ENCODE measurements around the gene PEX16. TPM values are rescaled to one million over a fixed set of nuclear protein-coding genes. Genes with fewer than 3 reads are reported as not detected.

The PEX16 gene
- polyA plus RNA-seq, 1 donor, result 22.6 TPM

- H3K36me3 ChIP-seq (ENCODE audit: control insufficient read depth, insufficient read depth, low read length), result peaks cover 43% of the 10 kb centered on the region
- no peaks in the 10 kb centered on the region for H3K9me3 ChIP-seq (ENCODE audit: control insufficient read depth, low read depth, low read length)
- no peak overlapping the region for H3K27ac ChIP-seq (ENCODE audit: low read length)
- WGBS (ENCODE audit: insufficient coverage, low lambda C conversion rate), result no CpG with 5 or more reads among the region's 10 CpGs
- H3K27me3 ChIP-seq (ENCODE audit: control insufficient read depth, insufficient read depth, low read length), result no peaks in the 10 kb centered on the region
- H3K4me3 ChIP-seq (ENCODE audit: low read length), result no peak overlapping the region
- DNase-seq, result no peak
- peaks cover 5% of the 10 kb centered on the region for H3K4me1 ChIP-seq (ENCODE audit: control insufficient read depth, insufficient read depth, low read length)
Measured at GRCh38 chr11:45931739-45932138, 14.1 kb upstream of the PEX16 start.

GRCh38 chr11:45930951-45931570, 13.4 kb upstream of the PEX16 start:
- H3K4me3 ChIP-seq (ENCODE audit: low read length), result no peak overlapping the region
- no peaks in the 10 kb centered on the region for H3K9me3 ChIP-seq (ENCODE audit: control insufficient read depth, low read depth, low read length)
- no peak overlapping the region for H3K27ac ChIP-seq (ENCODE audit: low read length)
- H3K36me3 ChIP-seq (ENCODE audit: control insufficient read depth, insufficient read depth, low read length), result peaks cover 38% of the 10 kb centered on the region
- no peak for DNase-seq
- 100% methylated on average over 1 of the region's 8 CpGs for WGBS (ENCODE audit: insufficient coverage, low lambda C conversion rate)
- H3K4me1 ChIP-seq (ENCODE audit: control insufficient read depth, insufficient read depth, low read length), result peaks cover 5% of the 10 kb centered on the region
- no peaks in the 10 kb centered on the region for H3K27me3 ChIP-seq (ENCODE audit: control insufficient read depth, insufficient read depth, low read length)

GRCh38 chr11:45930031-45930794, 12.5 kb upstream of the PEX16 start:
- Histone ChIP-seq H3K27ac (ENCODE audit: low read length) (no peak overlapping the region), H3K9me3 (ENCODE audit: control insufficient read depth, low read depth, low read length) (no peaks in the 10 kb centered on the region), H3K4me1 (ENCODE audit: control insufficient read depth, insufficient read depth, low read length) (peaks cover 5% of the 10 kb centered on the region), H3K4me3 (ENCODE audit: low read length) (no peak overlapping the region), H3K36me3 (ENCODE audit: control insufficient read depth, insufficient read depth, low read length) (peaks cover 30% of the 10 kb centered on the region), H3K27me3 (ENCODE audit: control insufficient read depth, insufficient read depth, low read length) (no peaks in the 10 kb centered on the region)
- no CpG with 5 or more reads among the region's 14 CpGs for WGBS (ENCODE audit: insufficient coverage, low lambda C conversion rate)
- DNase-seq, result peak in 1 of 2 donors; percentile 48

GRCh38 chr11:45929486-45930030, 11.9 kb upstream of the PEX16 start:
- Histone ChIP-seq H3K36me3 (ENCODE audit: control insufficient read depth, insufficient read depth, low read length) (peaks cover 24% of the 10 kb centered on the region), H3K4me3 (ENCODE audit: low read length) (no peak overlapping the region), H3K27ac (ENCODE audit: low read length) (no peak overlapping the region), H3K9me3 (ENCODE audit: control insufficient read depth, low read depth, low read length) (no peaks in the 10 kb centered on the region), H3K4me1 (ENCODE audit: control insufficient read depth, insufficient read depth, low read length) (peaks cover 5% of the 10 kb centered on the region), H3K27me3 (ENCODE audit: control insufficient read depth, insufficient read depth, low read length) (peaks cover 1% of the 10 kb centered on the region)
- DNase-seq, result peak in 1 of 2 donors; percentile 42
- no CpG with 5 or more reads among the region's 10 CpGs for WGBS (ENCODE audit: insufficient coverage, low lambda C conversion rate)

GRCh38 chr11:45928535-45929215, 11.0 kb upstream of the PEX16 start:
- H3K36me3 ChIP-seq (ENCODE audit: control insufficient read depth, insufficient read depth, low read length), result peaks cover 15% of the 10 kb centered on the region
- peaks cover 8% of the 10 kb centered on the region for H3K27me3 ChIP-seq (ENCODE audit: control insufficient read depth, insufficient read depth, low read length)
- DNase-seq, result no peak
- H3K4me1 ChIP-seq (ENCODE audit: control insufficient read depth, insufficient read depth, low read length), result peaks cover 5% of the 10 kb centered on the region
- H3K27ac ChIP-seq (ENCODE audit: low read length), result no peak overlapping the region
- WGBS (ENCODE audit: insufficient coverage, low lambda C conversion rate), result no CpG with 5 or more reads among the region's 13 CpGs
- H3K4me3 ChIP-seq (ENCODE audit: low read length), result no peak overlapping the region
- no peaks in the 10 kb centered on the region for H3K9me3 ChIP-seq (ENCODE audit: control insufficient read depth, low read depth, low read length)

- H3K27me3 ChIP-seq (ENCODE audit: control insufficient read depth, insufficient read depth, low read length), result peaks cover 15% of the 10 kb centered on the region
- no peak for DNase-seq
- H3K4me1 ChIP-seq (ENCODE audit: control insufficient read depth, insufficient read depth, low read length), result peaks cover 5% of the 10 kb centered on the region
- H3K27ac ChIP-seq (ENCODE audit: low read length), result no peak overlapping the region
- no peaks in the 10 kb centered on the region for H3K9me3 ChIP-seq (ENCODE audit: control insufficient read depth, low read depth, low read length)
- H3K4me3 ChIP-seq (ENCODE audit: low read length), result no peak overlapping the region
- no CpG with 5 or more reads among the region's 27 CpGs for WGBS (ENCODE audit: insufficient coverage, low lambda C conversion rate)
- H3K36me3 ChIP-seq (ENCODE audit: control insufficient read depth, insufficient read depth, low read length), result peaks cover 7% of the 10 kb centered on the region
Measured at GRCh38 chr11:45927684-45928413, 10.2 kb upstream of the PEX16 start.

- peaks cover 15% of the 10 kb centered on the region for H3K27me3 ChIP-seq (ENCODE audit: control insufficient read depth, insufficient read depth, low read length)
Measured at GRCh38 chr11:45927332-45927683, 9.6 kb upstream of the PEX16 start.

GRCh38 chr11:45926536-45927331, 9.1 kb upstream of the PEX16 start:
- no peak overlapping the region for H3K4me3 ChIP-seq (ENCODE audit: low read length)
- whole genome bisulfite sequencing (ENCODE audit: insufficient coverage, low lambda C conversion rate), result no CpG with 5 or more reads among the region's 12 CpGs
- no peak overlapping the region for H3K27ac ChIP-seq (ENCODE audit: low read length)
- no peaks in the 10 kb centered on the region for H3K36me3 ChIP-seq (ENCODE audit: control insufficient read depth, insufficient read depth, low read length)
- H3K9me3 ChIP-seq (ENCODE audit: control insufficient read depth, low read depth, low read length), result no peaks in the 10 kb centered on the region
- DNase-seq, result no peak
- peaks cover 5% of the 10 kb centered on the region for H3K4me1 ChIP-seq (ENCODE audit: control insufficient read depth, insufficient read depth, low read length)
- peaks cover 20% of the 10 kb centered on the region for H3K27me3 ChIP-seq (ENCODE audit: control insufficient read depth, insufficient read depth, low read length)

More at GRCh38 chr11:45927332-45927683, 9.6 kb upstream of the PEX16 start:
- H3K36me3 ChIP-seq (ENCODE audit: control insufficient read depth, insufficient read depth, low read length), result peaks cover 3% of the 10 kb centered on the region
- no peak overlapping the region for H3K4me3 ChIP-seq (ENCODE audit: low read length)
- no CpG with 5 or more reads among the region's 15 CpGs for WGBS (ENCODE audit: insufficient coverage, low lambda C conversion rate)
- H3K9me3 ChIP-seq (ENCODE audit: control insufficient read depth, low read depth, low read length), result no peaks in the 10 kb centered on the region
- peaks cover 5% of the 10 kb centered on the region for H3K4me1 ChIP-seq (ENCODE audit: control insufficient read depth, insufficient read depth, low read length)
- no peak overlapping the region for H3K27ac ChIP-seq (ENCODE audit: low read length)
- DNase-seq, result no peak

GRCh38 chr11:45926001-45926401, 8.3 kb upstream of the PEX16 start:
- WGBS (ENCODE audit: insufficient coverage, low lambda C conversion rate), result no CpG with 5 or more reads among the region's 12 CpGs
- Histone ChIP-seq H3K4me3 (ENCODE audit: low read length) (no peak overlapping the region), H3K27me3 (ENCODE audit: control insufficient read depth, insufficient read depth, low read length) (peaks cover 27% of the 10 kb centered on the region), H3K36me3 (ENCODE audit: control insufficient read depth, insufficient read depth, low read length) (no peaks in the 10 kb centered on the region), H3K9me3 (ENCODE audit: control insufficient read depth, low read depth, low read length) (no peaks in the 10 kb centered on the region), H3K27ac (ENCODE audit: low read length) (no peak overlapping the region), H3K4me1 (ENCODE audit: control insufficient read depth, insufficient read depth, low read length) (peaks cover 10% of the 10 kb centered on the region)
- DNase-seq, result no peak
